SU-DHL-6 (cell line): ENCODE measurements around the gene CRYBG1.

Experiments
- H2AFZ ChIP-seq: fragments of 200-600 bp; sonication (generic); 2 replicates; pipeline ENCODE4 v1.6.1; 2014; ENCODE audit warnings: low read depth, mild to moderate bottlenecking, moderate library complexity, mixed read lengths, antibody characterized with exemption, low read length; ENCODE audit not compliant: severe bottlenecking
- H3F3A ChIP-seq: fragments of 200-600 bp; shearing (Covaris generic); 2 replicates; pipeline ENCODE4 v1.6.0; 2016; ENCODE audit warnings: antibody characterized with exemption, mild to moderate bottlenecking; ENCODE audit not compliant: insufficient read depth
- H3K27ac ChIP-seq: fragments of 200-600 bp; sonication (generic); 2 replicates; pipeline ENCODE4 v1.5.1; 2016; ENCODE audit warnings: low read depth, mild to moderate bottlenecking, low read length, moderate library complexity, mixed read lengths
- H3K27me3 ChIP-seq: fragments of 200-600 bp; sonication (generic), shearing (Covaris generic); 2 replicates; pipeline ENCODE4 v1.6.0; 2014; ENCODE audit warnings: mild to moderate bottlenecking, low read length
- H3K36me3 ChIP-seq: fragments of 200-600 bp; sonication (generic); 2 replicates; pipeline ENCODE4 v1.6.1; 2014; ENCODE audit warnings: mild to moderate bottlenecking, low read length, mixed read lengths
- H3K4me2 ChIP-seq: fragments of 300-600, 200-600 bp; shearing (Covaris generic), sonication (generic); 2 replicates; pipeline ENCODE4 v1.6.0; 2014; ENCODE audit warnings: low read length, low read depth, mild to moderate bottlenecking; ENCODE audit not compliant: poor library complexity, severe bottlenecking
- H3K4me3 ChIP-seq: fragments of 200-600 bp; sonication (generic); 2 replicates; pipeline ENCODE4 v1.5.1; 2014; ENCODE audit warnings: antibody characterized with exemption, low read length, mild to moderate bottlenecking, mixed read lengths; ENCODE audit not compliant: insufficient read depth, poor library complexity, severe bottlenecking
- H3K79me2 ChIP-seq: fragments of 200-600 bp; sonication (generic); 2 replicates; pipeline ENCODE4 v1.6.1; 2014; ENCODE audit warnings: mild to moderate bottlenecking, low read length, moderate library complexity; ENCODE audit not compliant: insufficient read depth
- H3K9ac ChIP-seq: fragments of 200-600 bp; sonication (generic); 2 replicates; pipeline ENCODE4 v1.7.0; 2014; ENCODE audit warnings: mild to moderate bottlenecking, low read length
- H3K9me2 ChIP-seq: fragments of 200-600 bp; sonication (generic); replicated peaks from 2 replicates; pipeline ENCODE4 v1.6.1; 2014; ENCODE audit warnings: low read length; ENCODE audit not compliant: insufficient read depth
- H3K9me3 ChIP-seq: fragments of 200-600 bp; sonication (generic); 2 replicates; pipeline ENCODE4 v1.6.1; 2014; ENCODE audit warnings: low read length, mixed read lengths; ENCODE audit not compliant: insufficient read depth
- H4K20me1 ChIP-seq: fragments of 200-600 bp; sonication (generic); 2 replicates; pipeline ENCODE4 v1.6.1; 2014; ENCODE audit warnings: low read depth, mild to moderate bottlenecking, antibody characterized with exemption, low read length, moderate library complexity, mixed read lengths
- CTCF ChIP-seq: fragments of 200-600 bp; sonication (generic); IDR thresholded peaks from one replicate; pipeline ENCODE4 v1.5.1; 2017; ENCODE audit warnings: antibody characterized with exemption, mild to moderate bottlenecking, low read length, moderate library complexity; ENCODE audit not compliant: insufficient read depth, poor library complexity, severe bottlenecking
- EZH2phosphoT487 ChIP-seq: fragments of 200-600 bp; sonication (generic), shearing (Covaris generic); conservative IDR thresholded peaks from 2 replicates; pipeline ENCODE4 v1.6.1; 2018; ENCODE audit warnings: mild to moderate bottlenecking, antibody characterized with exemption, low read length, moderate library complexity, mixed read lengths

CRYBG1 gene

GRCh38 chr6:106431972-106432371, 71.5 kb downstream of the CRYBG1 start:
- H3K9ac ChIP-seq, result no peak overlapping the region
- H3K27ac ChIP-seq, result no peak overlapping the region
- no peak overlapping the region for H2AFZ ChIP-seq
- H3K36me3 ChIP-seq, result no peaks in the 10 kb centered on the region
- H3K79me2 ChIP-seq, result no peaks in the 10 kb centered on the region
- no peaks in the 10 kb centered on the region for H3F3A ChIP-seq
- H4K20me1 ChIP-seq, result no peaks in the 10 kb centered on the region
- no peaks in the 10 kb centered on the region for H3K9me2 ChIP-seq
- TF ChIP-seq EZH2phosphoT487 (no peak), CTCF (no peak)
- H3K4me2 ChIP-seq, result no peak overlapping the region
- H3K9me3 ChIP-seq, result no peaks in the 10 kb centered on the region
- H3K4me3 ChIP-seq, result no peak overlapping the region
- no peaks in the 10 kb centered on the region for H3K27me3 ChIP-seq

DNA sequence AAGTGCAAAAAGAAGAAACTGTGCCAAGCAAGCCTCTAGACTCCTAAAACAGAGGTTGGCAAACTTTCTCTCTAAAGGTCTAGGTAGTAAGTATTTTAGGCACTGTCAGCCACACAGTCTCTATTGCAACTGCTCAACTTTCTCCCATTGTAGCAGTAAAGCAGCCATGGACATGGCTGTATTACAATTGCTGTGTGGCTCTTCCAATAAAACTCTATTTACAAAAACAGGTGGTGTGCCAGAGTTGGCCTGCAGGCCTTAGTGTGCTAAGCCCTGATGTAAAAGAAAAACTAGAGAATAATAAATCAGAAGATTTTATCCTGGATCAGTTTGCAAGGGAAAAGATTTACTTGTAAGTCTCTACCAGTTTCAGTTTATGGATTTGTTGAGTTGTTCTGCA, 74.0 kb downstream of the CRYBG1 start:
- H4K20me1 ChIP-seq, result no peaks in the 10 kb centered on the region
- H3K27me3 ChIP-seq, result no peaks in the 10 kb centered on the region
- no peak overlapping the region for H3K27ac ChIP-seq
- TF ChIP-seq CTCF (no peak), EZH2phosphoT487 (no peak)
- no peaks in the 10 kb centered on the region for H3K36me3 ChIP-seq
- H3K4me3 ChIP-seq, result no peak overlapping the region
- H3K4me2 ChIP-seq, result no peak overlapping the region
- no peaks in the 10 kb centered on the region for H3K79me2 ChIP-seq
- H3K9me2 ChIP-seq, result no peaks in the 10 kb centered on the region
- no peak overlapping the region for H2AFZ ChIP-seq
- H3K9ac ChIP-seq, result no peak overlapping the region
- H3K9me3 ChIP-seq, result no peaks in the 10 kb centered on the region
- no peaks in the 10 kb centered on the region for H3F3A ChIP-seq

- TF ChIP-seq EZH2phosphoT487 (no peak), CTCF (no peak)
- H4K20me1 ChIP-seq, result no peaks in the 10 kb centered on the region
- no peaks in the 10 kb centered on the region for H3K36me3 ChIP-seq
- no peak overlapping the region for H3K4me2 ChIP-seq
- no peaks in the 10 kb centered on the region for H3K79me2 ChIP-seq
- H3K9me2 ChIP-seq, result no peaks in the 10 kb centered on the region
- no peak overlapping the region for H3K4me3 ChIP-seq
- H3K27me3 ChIP-seq, result no peaks in the 10 kb centered on the region
- no peaks in the 10 kb centered on the region for H3F3A ChIP-seq
- H3K9me3 ChIP-seq, result no peaks in the 10 kb centered on the region
- H2AFZ ChIP-seq, result no peak overlapping the region
- H3K9ac ChIP-seq, result no peak overlapping the region
- H3K27ac ChIP-seq, result no peak overlapping the region
Observed at GRCh38 chr6:106439459-106439858, 78.9 kb downstream of the CRYBG1 start.

DNA sequence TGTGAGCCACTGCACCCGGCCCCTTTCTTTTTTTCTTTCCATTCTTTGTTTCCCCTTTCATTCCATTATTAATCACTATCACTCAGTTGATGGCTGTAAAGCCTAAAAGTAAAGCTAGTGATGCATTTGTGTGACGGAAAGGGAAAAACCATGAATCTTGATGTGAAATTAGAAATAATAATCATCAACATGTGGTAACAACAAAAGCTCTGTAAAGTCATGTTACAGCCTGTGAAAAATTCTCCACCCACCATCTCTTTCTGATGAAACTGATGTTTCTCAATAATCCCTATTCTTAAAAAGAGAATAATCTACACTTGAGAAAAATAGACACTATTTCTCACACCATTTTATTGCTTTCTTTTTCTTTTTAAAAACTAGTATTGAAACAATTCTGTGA, 80.0 kb downstream of the CRYBG1 start:
- Histone ChIP-seq H3K9me2 (no peaks in the 10 kb centered on the region), H4K20me1 (no peaks in the 10 kb centered on the region), H3F3A (no peaks in the 10 kb centered on the region), H3K9ac (no peak overlapping the region), H3K4me3 (no peak overlapping the region), H3K4me2 (no peak overlapping the region), H3K27ac (no peak overlapping the region), H3K9me3 (no peaks in the 10 kb centered on the region), H2AFZ (no peak overlapping the region), H3K36me3 (no peaks in the 10 kb centered on the region), H3K27me3 (no peaks in the 10 kb centered on the region), H3K79me2 (no peaks in the 10 kb centered on the region)
- TF ChIP-seq CTCF (no peak), EZH2phosphoT487 (no peak)
